ENCODE data around the gene GRK7.

- no peak for TF ChIP-seq POLR2A (IDR thresholded peaks at IDR 0.05)
- TF ChIP-seq CTCF (IDR thresholded peaks at IDR 0.05): no peak
- TF ChIP-seq POLR2AphosphoS5 (IDR thresholded peaks at IDR 0.05): no peak
- no peak for TF ChIP-seq EP300 (IDR thresholded peaks at IDR 0.05; ENCODE audit: low read depth)
These were observed 19.9 kb upstream of the GRK7 start for GRCh38 chr3:141743305-141743704.

Measured in transverse colon (tissue), 4 donors.